Calu3 (cell line): ENCODE data around the gene OR7G1. TPM values are rescaled to one million over a fixed set of nuclear protein-coding genes. Genes with fewer than 3 reads are reported as not detected.
A peak's percentile ranks its signal among the peaks of the same experiment; 100 is the strongest.

Source experiments
- BruUV-seq: library from RNA; stranded (reverse); fragments of 400-500 nt; replicated peaks from 2 replicates; lab custom pipeline; 2021; lab: Mats Ljungman, UMichigan
- CTCF ChIA-PET: fragments of 300-600 bp; sonication (Branson Sonifier 250); formaldehyde crosslinking; loops from one replicate; lab custom pipeline; 2022; ENCODE audit warnings: antibody characterized with exemption; lab: Charles Lee
- DNase-seq: peaks from one replicate; pipeline ENCODE4 v3.0.0; 2022
- H3K27ac Mint-ChIP-seq: one replicate; pipeline ENCODE4 v1.8.0; 2022; ENCODE audit warnings: mixed read lengths; ENCODE audit not compliant: unreplicated experiment
- H3K27me3 Mint-ChIP-seq: one replicate; pipeline ENCODE4 v1.8.0; 2022; ENCODE audit warnings: mixed read lengths; ENCODE audit not compliant: unreplicated experiment
- H3K36me3 Mint-ChIP-seq: one replicate; pipeline ENCODE4 v1.8.0; 2022; ENCODE audit warnings: mild to moderate bottlenecking, moderate library complexity, mixed read lengths; ENCODE audit not compliant: insufficient read depth, unreplicated experiment
- H3K4me1 Mint-ChIP-seq: one replicate; pipeline ENCODE4 v1.8.0; 2022; ENCODE audit warnings: mild to moderate bottlenecking, low read depth, mixed read lengths; ENCODE audit not compliant: unreplicated experiment
- H3K4me3 Mint-ChIP-seq: one replicate; pipeline ENCODE4 v1.8.0; 2022; ENCODE audit warnings: mild to moderate bottlenecking, low read depth, moderate library complexity, mixed read lengths; ENCODE audit not compliant: unreplicated experiment
- H3K9me3 Mint-ChIP-seq: one replicate; pipeline ENCODE4 v1.8.0; 2022; ENCODE audit warnings: low read depth, mixed read lengths; ENCODE audit not compliant: unreplicated experiment
- CTCF ChIP-seq: fragments of 200-600 bp; IDR thresholded peaks from one replicate; pipeline ENCODE4 v1.8.0; 2022; ENCODE audit warnings: antibody characterized with exemption; ENCODE audit not compliant: unreplicated experiment
- intact Hi-C: fragments of 100-400 bp; cut with micrococcal nuclease; formaldehyde crosslinking; loops from one replicate; pipeline ENCODE4 v1.10.0; 2022; ENCODE audit not compliant: unreplicated experiment
- total RNA-seq: library from RNA; stranded (reverse); gene quantifications from 2 replicates; pipeline ENCODE4 v1.2.3, GENCODE V29; 2022

The OR7G1 gene
- total RNA-seq, 1 experiment from 2014 or later = not detected

GRCh38 chr19:9140159-9140874 is 24.8 kb upstream of the OR7G1 start, which contains the start of gene ZNF317:
Gene ZNF317, plus strand, starts transcription at chr19:9140397. Its CDS starts 15,620 bp downstream, at chr19:9156017.
- CTCF ChIA-PET = no interaction called here
- no peak for TF ChIP-seq CTCF
- peak within 1 kb of the TSS; percentile 98 for H3K4me3 Mint-ChIP-seq
- intact Hi-C loops = loop anchor here (10.0 kb wide), 1 partner anchor 444 kb away; the partner anchor contains the start of gene ZNF121
- H3K9me3 Mint-ChIP-seq = peaks cover 3% of the 10 kb centered on the region
- H3K27ac Mint-ChIP-seq = peak within 1 kb of the TSS; percentile 97
- no TSS peak for BruUV-seq
- peak; percentile 81 for DNase-seq
- peaks cover 28% of the 10 kb centered on the region for H3K36me3 Mint-ChIP-seq
- no peaks in the 10 kb centered on the region for H3K4me1 Mint-ChIP-seq
- H3K27me3 Mint-ChIP-seq = no peaks in the 10 kb centered on the region

- Mint-ChIP-seq H3K27ac (peak overlapping the region; percentile 97), H3K4me3 (peak overlapping the region; percentile 98), H3K27me3 (no peaks in the 10 kb centered on the region), H3K9me3 (peaks cover 3% of the 10 kb centered on the region), H3K4me1 (no peaks in the 10 kb centered on the region), H3K36me3 (peaks cover 28% of the 10 kb centered on the region)
- DNase-seq = no peak
- intact Hi-C loops = loop anchor here (10.0 kb wide), 1 partner anchor 445 kb away; the partner anchor contains the start of gene ZNF121
- TSS peak; percentile 71 for BruUV-seq
- no peak for TF ChIP-seq CTCF
- CTCF ChIA-PET = no interaction called here
Measured at GRCh38 chr19:9139609-9140158, 24.1 kb upstream of the OR7G1 start.

GRCh38 chr19:9132422-9132821 is 16.9 kb upstream of the OR7G1 start:
- no peak for DNase-seq
- Mint-ChIP-seq H3K9me3 (peaks cover 4% of the 10 kb centered on the region), H3K4me1 (no peaks in the 10 kb centered on the region), H3K27ac (no peak overlapping the region), H3K36me3 (no peaks in the 10 kb centered on the region), H3K4me3 (no peak overlapping the region), H3K27me3 (no peaks in the 10 kb centered on the region)
- BruUV-seq = no TSS peak
- no peak for TF ChIP-seq CTCF
- CTCF ChIA-PET = no interaction called here
- intact Hi-C loops = no loop called here

GRCh38 chr19:9130965-9131364 is 15.4 kb upstream of the OR7G1 start:
- intact Hi-C loops = no loop called here
- H3K4me3 Mint-ChIP-seq = no peak overlapping the region
- no TSS peak for BruUV-seq
- no peaks in the 10 kb centered on the region for H3K4me1 Mint-ChIP-seq
- no peak for DNase-seq
- no peaks in the 10 kb centered on the region for H3K36me3 Mint-ChIP-seq
- H3K9me3 Mint-ChIP-seq = peaks cover 12% of the 10 kb centered on the region
- CTCF ChIA-PET = no interaction called here
- TF ChIP-seq CTCF = no peak
- no peaks in the 10 kb centered on the region for H3K27me3 Mint-ChIP-seq
- no peak overlapping the region for H3K27ac Mint-ChIP-seq
